Bronchial epithelial cell (primary cell): ENCODE data around the gene MAMLD1. TPM values are rescaled to one million over a fixed set of nuclear protein-coding genes. Genes with fewer than 3 reads are reported as not detected.

Experiments used
- DNase-seq: peaks from one replicate; pipeline ENCODE4 v3.0.0-alpha.2; 2010; ENCODE audit warnings: low read depth
- FAIRE-seq: peaks from 2 replicates; lab custom pipeline; 2011; peaks lifted over from hg19 to GRCh38; lab: Jason Lieb, UNC
- H3K27me3 ChIP-seq: 2 replicates; pipeline ENCODE4 v1.5.1; 2011; ENCODE audit warnings: low read length; ENCODE audit not compliant: control insufficient read depth, insufficient read depth
- H3K36me3 ChIP-seq: 2 replicates; pipeline ENCODE4 v1.5.1; 2011; ENCODE audit warnings: low read length; ENCODE audit not compliant: control insufficient read depth, insufficient read depth
- H3K4me3 ChIP-seq: 2 replicates; pipeline ENCODE4 v1.5.1; 2011; ENCODE audit warnings: mild to moderate bottlenecking, low read depth, low read length, control low read depth
- total RNA-seq: library from RNA; depleted of rRNA; stranded (reverse); fragments of >200 nt; gene quantifications from 2 replicates; pipeline ENCODE4 v1.2.1, GENCODE V29; 2014
- TF ChIP-seq, protein P1 (sequence below): IDR thresholded peaks from 2 replicates; pipeline ENCODE4 v1.5.1; 2011; ENCODE audit warnings: mild to moderate bottlenecking, moderate library complexity, low read length, control low read depth, inconsistent platforms; ENCODE audit not compliant: insufficient read depth, severe bottlenecking

Gene MAMLD1
- total RNA-seq, 1 donor from 2014 or later: under 0.01 TPM

DNA sequence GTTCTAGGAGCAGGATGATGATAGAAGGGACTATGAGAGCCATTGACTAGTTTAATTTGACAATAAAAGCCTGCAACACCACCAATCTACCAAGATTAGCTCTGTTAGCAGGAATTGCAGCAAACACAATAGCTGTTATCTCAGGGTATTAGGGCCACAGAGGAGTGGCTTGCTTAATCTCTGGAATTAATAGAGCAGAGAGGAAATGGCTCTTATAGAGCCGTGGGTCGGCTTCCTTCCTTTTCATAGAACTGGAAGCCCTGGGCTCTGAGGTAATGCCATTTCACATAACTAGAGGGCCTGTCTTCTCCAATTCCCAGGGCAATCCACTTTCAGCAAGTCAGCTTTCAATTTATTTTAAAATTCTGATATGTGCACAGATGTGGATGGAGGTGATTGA is 83.0 kb downstream of the MAMLD1 start:
- H3K36me3 ChIP-seq: no peaks in the 10 kb centered on the region
- H3K27me3 ChIP-seq: no peaks in the 10 kb centered on the region
- TF ChIP-seq, protein P1, sequence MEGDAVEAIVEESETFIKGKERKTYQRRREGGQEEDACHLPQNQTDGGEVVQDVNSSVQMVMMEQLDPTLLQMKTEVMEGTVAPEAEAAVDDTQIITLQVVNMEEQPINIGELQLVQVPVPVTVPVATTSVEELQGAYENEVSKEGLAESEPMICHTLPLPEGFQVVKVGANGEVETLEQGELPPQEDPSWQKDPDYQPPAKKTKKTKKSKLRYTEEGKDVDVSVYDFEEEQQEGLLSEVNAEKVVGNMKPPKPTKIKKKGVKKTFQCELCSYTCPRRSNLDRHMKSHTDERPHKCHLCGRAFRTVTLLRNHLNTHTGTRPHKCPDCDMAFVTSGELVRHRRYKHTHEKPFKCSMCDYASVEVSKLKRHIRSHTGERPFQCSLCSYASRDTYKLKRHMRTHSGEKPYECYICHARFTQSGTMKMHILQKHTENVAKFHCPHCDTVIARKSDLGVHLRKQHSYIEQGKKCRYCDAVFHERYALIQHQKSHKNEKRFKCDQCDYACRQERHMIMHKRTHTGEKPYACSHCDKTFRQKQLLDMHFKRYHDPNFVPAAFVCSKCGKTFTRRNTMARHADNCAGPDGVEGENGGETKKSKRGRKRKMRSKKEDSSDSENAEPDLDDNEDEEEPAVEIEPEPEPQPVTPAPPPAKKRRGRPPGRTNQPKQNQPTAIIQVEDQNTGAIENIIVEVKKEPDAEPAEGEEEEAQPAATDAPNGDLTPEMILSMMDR: no peak
- no peak for DNase-seq
- FAIRE-seq: no peak
- H3K4me3 ChIP-seq: no peak overlapping the region

DNA sequence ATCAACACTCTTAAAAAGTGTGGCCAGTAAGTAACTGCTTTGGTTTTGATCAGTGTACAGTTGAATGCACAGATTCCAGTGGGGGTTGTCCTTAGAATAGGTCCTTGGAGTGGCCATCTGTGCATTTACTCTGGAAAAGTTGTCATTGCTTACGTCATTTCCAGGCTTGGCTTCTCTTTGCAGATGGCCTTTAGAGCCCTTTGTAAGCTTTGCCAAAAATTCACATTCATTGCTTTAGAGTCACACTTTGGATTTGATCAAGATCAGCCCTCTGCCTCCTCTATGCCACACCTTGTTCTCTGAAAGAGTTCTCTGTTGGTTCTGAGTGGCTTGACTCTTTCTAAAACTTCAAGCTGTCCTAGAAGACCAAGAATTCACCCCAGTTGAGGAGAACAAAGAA is 83.9 kb downstream of the MAMLD1 start:
- no peak for DNase-seq
- Histone ChIP-seq H3K36me3 (no peaks in the 10 kb centered on the region), H3K4me3 (no peak overlapping the region), H3K27me3 (no peaks in the 10 kb centered on the region)
- TF ChIP-seq, protein P1: no peak
- FAIRE-seq: no peak

DNA sequence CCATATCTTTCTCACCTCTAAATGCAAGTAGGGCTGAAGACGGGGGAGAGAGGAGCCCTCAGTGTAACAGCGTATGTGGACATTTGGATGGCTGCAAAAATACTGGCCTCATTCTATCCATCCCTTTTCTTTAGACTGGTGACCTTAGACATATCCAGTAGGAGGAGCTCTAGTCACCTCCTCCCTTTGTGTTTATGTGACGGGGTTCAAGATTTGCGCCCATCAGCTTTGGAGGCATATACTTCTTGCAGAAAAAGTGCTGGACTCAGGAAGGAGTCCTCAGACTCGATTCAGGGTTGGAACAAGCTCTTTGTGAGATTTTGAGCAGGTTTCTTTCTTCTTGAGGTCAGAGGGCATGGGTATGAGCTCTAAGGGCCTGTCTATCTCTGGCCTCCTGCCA is 86.2 kb downstream of the MAMLD1 start:
- FAIRE-seq: no peak
- TF ChIP-seq, protein P1: peak; percentile 2

DNA sequence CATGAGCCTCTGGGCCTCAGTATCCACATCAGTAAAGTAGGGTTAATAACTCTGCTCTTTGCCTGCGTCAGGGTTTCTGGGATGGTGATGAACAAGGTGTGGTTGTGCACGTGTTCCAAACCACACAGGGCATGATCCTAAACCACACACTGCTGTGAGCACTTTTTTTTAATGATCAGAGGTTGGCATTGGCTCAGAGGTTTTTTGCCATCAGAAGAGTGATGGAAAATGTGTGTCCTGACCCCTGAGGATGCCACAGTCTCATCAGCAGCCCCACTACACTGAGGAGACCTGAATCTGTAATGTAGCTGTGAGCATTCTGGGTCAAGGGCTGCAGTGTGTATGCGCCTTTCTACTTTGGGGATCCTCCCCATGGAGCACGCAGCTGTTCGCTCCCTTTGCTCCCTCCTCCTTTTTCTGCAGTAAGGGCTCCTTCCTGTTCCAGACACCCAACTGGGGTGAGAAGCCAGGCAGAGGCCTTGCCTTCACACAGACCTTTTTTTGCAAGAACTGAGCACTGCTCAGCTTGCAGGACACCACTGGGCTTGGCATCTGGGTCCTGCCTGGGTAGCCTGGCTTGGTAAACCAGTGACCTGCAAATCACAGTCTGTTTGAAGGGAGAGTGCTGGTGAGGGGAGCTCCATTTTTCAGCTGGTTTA is 87.5 kb downstream of the MAMLD1 start:
- DNase-seq (peak; percentile 5), FAIRE-seq (peak; percentile 43)
- TF ChIP-seq, protein P1: no peak
- Histone ChIP-seq H3K27me3 (no peaks in the 10 kb centered on the region), H3K4me3 (no peak overlapping the region), H3K36me3 (no peaks in the 10 kb centered on the region)

More for the DNA sequence above, 86.2 kb downstream of the MAMLD1 start:
- no peak overlapping the region for H3K4me3 ChIP-seq
- H3K27me3 ChIP-seq: no peaks in the 10 kb centered on the region
- DNase-seq: no peak
- H3K36me3 ChIP-seq: no peaks in the 10 kb centered on the region

DNA sequence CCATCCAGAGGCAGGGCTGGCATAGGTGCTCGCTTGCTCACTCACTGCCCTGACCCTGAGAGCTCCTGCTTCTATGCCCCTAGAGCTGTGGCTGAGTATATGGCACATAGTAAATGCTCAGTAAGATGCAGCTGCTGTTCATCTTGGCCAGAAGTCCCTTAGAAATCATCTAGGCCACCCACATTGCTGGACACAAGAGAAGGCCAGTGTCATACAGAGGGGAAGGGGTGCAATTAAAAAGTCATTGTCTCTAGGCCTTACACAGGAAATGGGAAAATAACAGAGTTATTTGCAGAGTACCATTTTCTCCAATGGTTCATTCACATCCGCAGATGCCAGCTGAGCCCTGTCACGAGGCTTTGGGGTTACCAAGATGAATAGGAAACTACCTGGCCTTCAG is 88.8 kb downstream of the MAMLD1 start:
- no peaks in the 10 kb centered on the region for H3K27me3 ChIP-seq
- TF ChIP-seq, protein P1: no peak

DNA sequence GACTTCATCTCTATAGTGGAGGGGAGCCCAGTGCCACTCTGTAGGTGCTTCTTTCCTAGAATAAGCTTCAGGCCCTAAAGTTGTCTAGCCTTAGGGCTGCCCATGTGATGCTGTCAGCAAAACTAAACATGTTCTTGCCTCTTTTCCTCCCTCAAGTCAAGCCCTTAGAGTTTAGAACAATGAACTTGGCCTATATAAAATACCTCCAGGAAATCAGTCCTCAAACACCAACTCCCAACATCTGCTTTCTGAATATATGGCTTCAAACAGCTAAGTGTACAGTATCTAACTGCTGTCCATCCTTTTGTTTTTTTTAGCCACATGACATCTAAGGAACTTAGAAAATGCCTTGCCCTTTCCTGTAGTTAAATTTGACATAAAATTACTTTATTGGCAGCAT is 91.0 kb downstream of the MAMLD1 start:
- H3K4me3 ChIP-seq: no peak overlapping the region
- H3K36me3 ChIP-seq: no peaks in the 10 kb centered on the region
- FAIRE-seq (no peak), DNase-seq (no peak)
- TF ChIP-seq, protein P1: no peak
- H3K27me3 ChIP-seq: no peaks in the 10 kb centered on the region

More for the DNA sequence above, 88.8 kb downstream of the MAMLD1 start:
- Histone ChIP-seq H3K36me3 (no peaks in the 10 kb centered on the region), H3K4me3 (no peak overlapping the region)
- FAIRE-seq (no peak), DNase-seq (no peak)
